Tibial nerve (tissue), 4 donors: Measurements from ENCODE around the gene KCNA2. TPM values are rescaled to one million over a fixed set of nuclear protein-coding genes. Genes with fewer than 3 reads are reported as not detected.
A peak's percentile ranks its signal among the peaks of the same experiment; 100 is the strongest.

Experiments used
- DNase-seq, 2 donors: peaks; one replicate each; pipeline ENCODE4 v3.0.0-alpha.2; 2019; ENCODE audit warnings: low spot score in 2 of 2
- H3K27ac ChIP-seq, 4 donors: fragments of 200-600 bp; sonication (generic) in 3 of 4; one replicate each; pipeline ENCODE4 v1.5.1; 2017 to 2019; ENCODE audit warnings: mild to moderate bottlenecking in 1 of 4
- H3K27me3 ChIP-seq, 2 donors: fragments of 200-600 bp; sonication (generic) in 1 of 2; one replicate each; pipeline versions ENCODE4 v1.5.1 to v1.6.0; 2017 to 2019
- H3K36me3 ChIP-seq, 3 donors: fragments of 200-600 bp; sonication (generic); one replicate each; pipeline ENCODE4 v1.5.1; 2018 to 2019
- H3K4me1 ChIP-seq, 4 donors: fragments of 200-600 bp; sonication (generic) in 3 of 4; one replicate each; pipeline ENCODE4 v1.5.1; 2017 to 2019
- H3K4me3 ChIP-seq, 4 donors: fragments of 200-600 bp; sonication (generic) in 3 of 4; one replicate each; pipeline ENCODE4 v1.5.1; 2017 to 2019; ENCODE audit warnings: mild to moderate bottlenecking in 1 of 4, moderate library complexity in 1 of 4
- H3K9me3 ChIP-seq, 4 donors: fragments of 200-600 bp; sonication (generic) in 3 of 4; one replicate each; pipeline ENCODE4 v1.5.1; 2017 to 2019
- CTCF ChIP-seq, 5 experiments: fragments of 200-600 bp in 3 of 5; fragments of 450-650 bp in 2 of 5; sonication (generic) in 3 of 5; IDR thresholded peaks; one replicate each; pipeline ENCODE4 v1.5.1; 2016 to 2019; ENCODE audit warnings: antibody characterized with exemption in 5 of 5, mild to moderate bottlenecking in 3 of 5, moderate library complexity in 2 of 5
- EP300 ChIP-seq, 2 donors: sonication (generic); formaldehyde crosslinking; IDR thresholded peaks; one replicate each; pipeline ENCODE4 v1.6.1; 2017; ENCODE audit warnings: antibody characterized with exemption in 2 of 2, mild to moderate bottlenecking in 1 of 2
- POLR2A ChIP-seq, 2 donors: fragments of 450-650 bp; IDR thresholded peaks; one replicate each; pipeline ENCODE4 v1.6.1; 2017; ENCODE audit warnings: antibody characterized with exemption in 2 of 2, mild to moderate bottlenecking in 2 of 2, moderate library complexity in 2 of 2
- WGBS, 2 donors: methylation state at CpG; one replicate each; pipeline ENCODE4 v1.1.5; 2018; 5-methylcytosine and 5-hydroxymethylcytosine counted together
- total RNA-seq, 4 donors: library from RNA; depleted of rRNA; stranded (reverse); fragments of >200 nt; gene quantifications; one replicate each; pipeline ENCODE4 v1.1.0, GENCODE V29; 2016

KCNA2 gene
- total RNA-seq, 4 donors from 2014 or later, result 10.2 to 22.0 (median 16.5) TPM

GRCh38 chr1:110582378-110582777 is 23.8 kb downstream of the KCNA2 start:
- H3K27ac ChIP-seq, result peak overlapping the region in 2 of 4 donors; percentile 26 to 38
- no peaks in the 10 kb centered on the region for H3K9me3 ChIP-seq
- peaks cover 0 to 13% (median 5%) of the 10 kb centered on the region in 4 donors for H3K4me1 ChIP-seq
- no peaks in the 10 kb centered on the region for H3K36me3 ChIP-seq
- 32 to 54% methylated on average over 4 of the region's 4 CpGs for WGBS, 2 donors
- no peaks in the 10 kb centered on the region for H3K27me3 ChIP-seq
- no peak overlapping the region for H3K4me3 ChIP-seq
- DNase-seq, result no peak
- TF ChIP-seq EP300 (IDR thresholded peaks at IDR 0.05), result no peak
- TF ChIP-seq POLR2A (IDR thresholded peaks at IDR 0.05), result no peak
- no peak for TF ChIP-seq CTCF (IDR thresholded peaks at IDR 0.05)

GRCh38 chr1:110581682-110582145 is 24.4 kb downstream of the KCNA2 start:
- WGBS, 2 donors, result 19 to 33% methylated on average over 5 of the region's 5 CpGs
- Histone ChIP-seq H3K4me3 (no peak overlapping the region), H3K4me1 (peaks cover 0 to 13% (median 5%) of the 10 kb centered on the region in 4 donors), H3K27ac (peak overlapping the region in 1 of 4 donors; percentile 26), H3K27me3 (no peaks in the 10 kb centered on the region), H3K36me3 (no peaks in the 10 kb centered on the region), H3K9me3 (no peaks in the 10 kb centered on the region)
- DNase-seq, result no peak
- TF ChIP-seq CTCF (IDR thresholded peaks at IDR 0.05), result no peak
- TF ChIP-seq EP300 (IDR thresholded peaks at IDR 0.05), result no peak
- TF ChIP-seq POLR2A (IDR thresholded peaks at IDR 0.05), result no peak

DNA sequence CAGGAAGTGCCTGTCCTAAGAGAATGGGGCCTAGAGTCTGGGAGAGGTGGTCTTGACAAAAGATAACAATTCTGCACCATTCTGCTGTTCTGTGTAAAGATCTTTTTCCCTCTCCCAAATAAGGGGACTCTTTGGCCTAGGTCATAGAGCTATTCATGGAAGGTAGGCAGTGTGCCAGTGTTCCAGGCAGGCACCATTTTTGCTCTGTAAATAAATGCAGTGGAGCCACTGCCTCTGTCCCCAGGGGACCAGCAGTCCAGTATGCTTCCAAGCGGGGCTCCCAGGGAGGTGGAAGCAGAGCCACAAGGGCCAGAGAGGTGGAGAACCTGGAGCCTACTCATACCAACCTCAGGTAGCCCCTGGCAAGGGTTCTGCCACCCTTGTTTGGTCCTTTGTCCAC is 25.9 kb downstream of the KCNA2 start:
- H3K9me3 ChIP-seq, result no peaks in the 10 kb centered on the region
- H3K4me3 ChIP-seq, result no peak overlapping the region
- H3K4me1 ChIP-seq, result peaks cover 0 to 13% (median 5%) of the 10 kb centered on the region in 4 donors
- 82 to 88% methylated on average over 1 of the region's 1 CpG for WGBS, 2 donors
- H3K27me3 ChIP-seq, result no peaks in the 10 kb centered on the region
- no peak for TF ChIP-seq EP300 (IDR thresholded peaks at IDR 0.05)
- TF ChIP-seq CTCF (IDR thresholded peaks at IDR 0.05), result no peak
- H3K27ac ChIP-seq, result no peak overlapping the region
- no peak for DNase-seq
- no peaks in the 10 kb centered on the region for H3K36me3 ChIP-seq

DNA sequence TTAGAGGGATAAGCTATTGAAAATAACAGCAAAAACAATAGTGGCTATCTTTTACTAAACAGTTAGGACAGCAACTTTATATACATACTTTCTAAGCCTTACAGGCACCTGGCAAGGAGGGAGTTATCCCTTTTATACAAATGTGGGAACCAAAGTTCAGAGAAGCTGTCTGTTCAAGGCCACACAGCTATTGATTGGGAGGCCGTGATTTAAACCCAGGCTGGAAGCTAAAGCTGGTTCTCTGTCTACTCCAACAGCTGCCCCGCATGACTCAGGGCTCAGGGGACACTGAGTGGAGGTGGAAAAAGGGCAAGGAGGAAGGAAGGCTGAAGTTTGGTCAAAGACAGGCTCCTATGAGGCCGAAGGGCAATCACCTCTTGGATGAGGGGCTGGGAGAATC is 26.7 kb downstream of the KCNA2 start:
- no peak overlapping the region for H3K4me3 ChIP-seq
- DNase-seq, result no peak
- no peak overlapping the region for H3K27ac ChIP-seq
- H3K4me1 ChIP-seq, result peaks cover 0 to 13% (median 5%) of the 10 kb centered on the region in 4 donors
- TF ChIP-seq POLR2A (IDR thresholded peaks at IDR 0.05) (no peak), EP300 (IDR thresholded peaks at IDR 0.05) (no peak), CTCF (IDR thresholded peaks at IDR 0.05) (no peak)
- H3K36me3 ChIP-seq, result no peaks in the 10 kb centered on the region
- no peaks in the 10 kb centered on the region for H3K27me3 ChIP-seq
- 86 to 91% methylated on average over 3 of the region's 3 CpGs for WGBS, 2 donors
- H3K9me3 ChIP-seq, result no peaks in the 10 kb centered on the region

DNA sequence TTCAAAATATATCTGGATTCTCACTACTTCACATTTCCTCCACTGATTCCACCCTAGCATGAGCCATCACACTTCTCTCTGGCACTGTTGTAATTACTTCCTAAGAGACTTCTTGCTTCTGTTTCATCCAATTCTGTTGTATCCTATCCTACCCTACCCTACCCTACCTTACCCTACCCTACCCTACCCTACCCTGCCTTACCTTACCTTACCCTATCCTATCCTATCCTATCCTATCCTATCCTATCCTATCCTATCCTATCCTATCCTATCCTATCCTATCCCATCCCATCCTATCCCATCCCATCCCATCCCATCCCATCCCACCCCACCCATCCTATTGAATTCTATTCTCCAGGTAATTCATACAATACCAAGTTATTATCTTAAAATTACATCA is 29.7 kb downstream of the KCNA2 start:
- Histone ChIP-seq H3K4me3 (no peak overlapping the region), H3K36me3 (no peaks in the 10 kb centered on the region), H3K4me1 (peaks cover 0 to under 1% (median 0%) of the 10 kb centered on the region in 4 donors), H3K9me3 (no peaks in the 10 kb centered on the region), H3K27ac (no peak overlapping the region), H3K27me3 (no peaks in the 10 kb centered on the region)
- TF ChIP-seq POLR2A (IDR thresholded peaks at IDR 0.05), result no peak
- no peak for TF ChIP-seq EP300 (IDR thresholded peaks at IDR 0.05)
- TF ChIP-seq CTCF (IDR thresholded peaks at IDR 0.05), result no peak
- no peak for DNase-seq
